ENCODE measurements around the gene TOX3. TPM values are rescaled to one million over a fixed set of nuclear protein-coding genes. Genes with fewer than 3 reads are reported as not detected.

TOX3 gene
- total and polyA plus RNA-seq, 4 donors: 1.3 to 3.5 (median 2.4) TPM

GRCh38 chr16:52455549-52456277 lies 91.2 kb downstream of the TOX3 start:
- DNase-seq (ENCODE audit: low spot score): no peak
- Histone ChIP-seq H3K9ac (ENCODE audit: low read depth in 1 of 2, low read length in 2 of 2) (no peak overlapping the region), H3K9me3 (ENCODE audit: control insufficient read depth in 4 of 4, low read length in 3 of 4) (no peaks in the 10 kb centered on the region), H3K4me3 (ENCODE audit: low read depth in 1 of 3, low read length in 3 of 3) (no peak overlapping the region), H3K36me3 (ENCODE audit: control insufficient read depth in 4 of 4, insufficient read depth in 3 of 4, low read depth in 1 of 4, low read length in 3 of 4) (peaks cover 0 to 2% (median 0%) of the 10 kb centered on the region in 4 donors), H3K27ac (ENCODE audit: low read depth in 1 of 2, low read length in 2 of 2) (no peak overlapping the region), H3K27me3 (ENCODE audit: control insufficient read depth in 4 of 4, insufficient read depth in 4 of 4, low read length in 3 of 4) (no peaks in the 10 kb centered on the region), H3K4me1 (ENCODE audit: control insufficient read depth in 4 of 4, insufficient read depth in 4 of 4, low read length in 3 of 4) (no peaks in the 10 kb centered on the region)
- WGBS: 91% methylated on average over 3 of the region's 3 CpGs
- TF ChIP-seq EGR1 (IDR thresholded peaks at IDR 0.05; ENCODE audit: low read depth in 2 of 2) (no peak), RAD21 (IDR thresholded peaks at IDR 0.05) (no peak), CTCF (IDR thresholded peaks at IDR 0.05; ENCODE audit: low read depth, low read length, missing input control) (no peak), SP1 (IDR thresholded peaks at IDR 0.05) (no peak), NR2F2 (IDR thresholded peaks at IDR 0.05) (no peak), HNF4G (IDR thresholded peaks at IDR 0.05) (no peak), ZBTB33 (IDR thresholded peaks at IDR 0.05) (no peak), TAF1 (conservative IDR thresholded peaks at IDR 0.05) (no peak), MAX (IDR thresholded peaks at IDR 0.05) (no peak), FOXA2 (IDR thresholded peaks at IDR 0.05) (no peak), HNF4A (conservative IDR thresholded peaks at IDR 0.05) (no peak), ATF3 (IDR thresholded peaks at IDR 0.05) (no peak), RXRA (IDR thresholded peaks at IDR 0.05) (no peak), JUND (IDR thresholded peaks at IDR 0.05) (no peak), REST (IDR thresholded peaks at IDR 0.05) (no peak), FOXA1 (IDR thresholded peaks at IDR 0.05) (no peak), GABPA (IDR thresholded peaks at IDR 0.05 in 1 of 2, conservative IDR thresholded peaks at IDR 0.05 in 1 of 2) (no peak), YY1 (IDR thresholded peaks at IDR 0.05) (no peak)

Data from liver (tissue), 9 donors.